Liver (tissue), 9 donors: ENCODE results near the gene PSMD6. TPM values are rescaled to one million over a fixed set of nuclear protein-coding genes. Genes with fewer than 3 reads are reported as not detected.

Experiments used
- DNase-seq: peaks from one replicate; pipeline ENCODE4 v3.0.0-alpha.2; 2017; ENCODE audit warnings: low spot score
- H3K27ac ChIP-seq, 2 donors: one replicate each; pipeline ENCODE4 v1.7.0; 2013; ENCODE audit warnings: inconsistent platforms in 2 of 2, low read length in 2 of 2, control low read depth in 1 of 2, low read depth in 1 of 2, mild to moderate bottlenecking in 1 of 2
- H3K27me3 ChIP-seq, 4 donors: one replicate each; pipeline versions ENCODE4 v1.6.1 to v1.7.0; 2013; ENCODE audit warnings: low read length in 3 of 4, inconsistent platforms in 1 of 4, mild to moderate bottlenecking in 1 of 4, moderate library complexity in 1 of 4; ENCODE audit not compliant: control insufficient read depth in 4 of 4, insufficient read depth in 4 of 4
- H3K36me3 ChIP-seq, 4 donors: one replicate each; pipeline versions ENCODE4 v1.6.1 to v1.7.0; 2013; ENCODE audit warnings: low read length in 3 of 4, mild to moderate bottlenecking in 3 of 4, low read depth in 1 of 4, moderate library complexity in 1 of 4; ENCODE audit not compliant: control insufficient read depth in 4 of 4, insufficient read depth in 3 of 4
- H3K4me1 ChIP-seq, 4 donors: one replicate each; pipeline versions ENCODE4 v1.6.1 to v1.7.0; 2013; ENCODE audit warnings: low read length in 3 of 4, mild to moderate bottlenecking in 3 of 4, moderate library complexity in 1 of 4; ENCODE audit not compliant: control insufficient read depth in 4 of 4, insufficient read depth in 4 of 4
- H3K4me3 ChIP-seq, 3 donors: one replicate each; pipeline versions ENCODE4 v1.6.1 to v1.7.0; 2013; ENCODE audit warnings: low read length in 3 of 3, control low read depth in 1 of 3, low read depth in 1 of 3, mild to moderate bottlenecking in 1 of 3
- H3K9ac ChIP-seq, 2 donors: one replicate each; pipeline ENCODE4 v1.7.0; 2013; ENCODE audit warnings: low read length in 2 of 2, mild to moderate bottlenecking in 2 of 2, moderate library complexity in 2 of 2, control low read depth in 1 of 2, low read depth in 1 of 2
- H3K9me3 ChIP-seq, 4 donors: one replicate each; pipeline versions ENCODE4 v1.6.1 to v1.7.0; 2013; ENCODE audit warnings: low read length in 3 of 4; ENCODE audit not compliant: control insufficient read depth in 4 of 4
- CTCF ChIP-seq: fragments of 150-350 bp; IDR thresholded peaks from 2 replicates; pipeline ENCODE4 v1.5.1; 2017; ENCODE audit warnings: improper control_type of control experiment, low read depth, low read length; ENCODE audit not compliant: missing input control
- EGR1 ChIP-seq, 2 donors: IDR thresholded peaks; 2 replicates each; pipeline ENCODE4 v1.6.1; 2016 to 2018; ENCODE audit warnings: antibody characterized with exemption in 2 of 2, low read depth in 2 of 2
- FOXA1 ChIP-seq: IDR thresholded peaks from 2 replicates; pipeline ENCODE4 v1.6.1; 2016; ENCODE audit warnings: antibody characterized with exemption
- FOXA2 ChIP-seq: IDR thresholded peaks from 2 replicates; pipeline ENCODE4 v1.6.1; 2016; ENCODE audit warnings: antibody characterized with exemption
- HNF4A ChIP-seq, 2 donors: conservative IDR thresholded peaks; 2 replicates each; pipeline ENCODE4 v1.6.1; 2016; ENCODE audit warnings: antibody characterized with exemption in 2 of 2, mild to moderate bottlenecking in 2 of 2
- HNF4G ChIP-seq: IDR thresholded peaks from 2 replicates; pipeline ENCODE4 v1.6.1; 2016; ENCODE audit warnings: antibody characterized with exemption
- JUND ChIP-seq, 2 donors: IDR thresholded peaks; 2 replicates each; pipeline ENCODE4 v1.6.1; 2016; ENCODE audit warnings: antibody characterized with exemption in 2 of 2
- RXRA ChIP-seq, 2 donors: IDR thresholded peaks; 2 replicates each; pipeline ENCODE4 v1.6.1; 2017 to 2018; ENCODE audit warnings: antibody characterized with exemption in 2 of 2, mild to moderate bottlenecking in 1 of 2
- TAF1 ChIP-seq: conservative IDR thresholded peaks from 2 replicates; pipeline ENCODE4 v1.6.1; 2016; ENCODE audit warnings: antibody characterized with exemption, mild to moderate bottlenecking
- YY1 ChIP-seq: IDR thresholded peaks from 2 replicates; pipeline ENCODE4 v1.6.1; 2016; ENCODE audit warnings: antibody characterized with exemption, mild to moderate bottlenecking
- WGBS: extraction: QIAGEN DNeasy Blood & Tissue Kit; methylation state at CpG from one replicate; pipeline ENCODE4 v1.1.7; 2013; 5-methylcytosine and 5-hydroxymethylcytosine counted together
- polyA plus RNA-seq, 2 donors: library from polyadenylated mRNA; stranded (reverse) in 1 of 2; unstranded in 1 of 2; fragments of 200-250 nt in 1 of 2; fragments of >200 nt in 1 of 2; fragmentation: Nextera tagmentation in 1 of 2; extraction: Ambion mirVana in 1 of 2; gene quantifications; one replicate each; pipeline versions ENCODE4 v1.2.1 to v1.2.3, GENCODE V29; 2013 to 2015
- total RNA-seq, 2 donors: library from RNA; depleted of rRNA; stranded (reverse); fragments of >200 nt; gene quantifications; one replicate each; pipeline ENCODE4 v1.2.3, GENCODE V29; 2014
- donor health status: healthy.
- donor health status: healthy.
- donor health status: healthy.
- donor health status: healthy.
- donor health status: healthy.

The PSMD6 gene
- total and polyA plus RNA-seq, 4 donors: 49.3 to 72.7 (median 54.9) TPM

GRCh38 chr3:64027658-64028057 is 4.4 kb upstream of the PSMD6 start:
- no peak overlapping the region for H3K4me3 ChIP-seq
- no peaks in the 10 kb centered on the region for H3K36me3 ChIP-seq
- no peaks in the 10 kb centered on the region for H3K9me3 ChIP-seq
- DNase-seq: no peak
- WGBS: 83% methylated on average over 8 of the region's 8 CpGs
- peaks cover 0 to 7% (median 1%) of the 10 kb centered on the region in 4 donors for H3K4me1 ChIP-seq
- no peak overlapping the region for H3K9ac ChIP-seq
- H3K27me3 ChIP-seq: peaks cover 0 to 10% (median 2%) of the 10 kb centered on the region in 4 donors
- no peak overlapping the region for H3K27ac ChIP-seq
- TF ChIP-seq FOXA2: no peak

- H3K4me3 ChIP-seq: no peak overlapping the region
- H3K9ac ChIP-seq: no peak overlapping the region
- WGBS: 84% methylated on average over 2 of the region's 2 CpGs
- TF ChIP-seq JUND (IDR thresholded peaks at IDR 0.05) (no peak), FOXA1 (no peak), CTCF (no peak)
- peaks cover 7 to 18% (median 11%) of the 10 kb centered on the region in 4 donors for H3K4me1 ChIP-seq
- H3K36me3 ChIP-seq: no peaks in the 10 kb centered on the region
- peaks cover 0 to 10% (median 2%) of the 10 kb centered on the region in 4 donors for H3K27me3 ChIP-seq
- H3K9me3 ChIP-seq: no peaks in the 10 kb centered on the region
- DNase-seq: no peak
- no peak overlapping the region for H3K27ac ChIP-seq
These were observed 3.1 kb upstream of the PSMD6 start for GRCh38 chr3:64026346-64026745.

DNA sequence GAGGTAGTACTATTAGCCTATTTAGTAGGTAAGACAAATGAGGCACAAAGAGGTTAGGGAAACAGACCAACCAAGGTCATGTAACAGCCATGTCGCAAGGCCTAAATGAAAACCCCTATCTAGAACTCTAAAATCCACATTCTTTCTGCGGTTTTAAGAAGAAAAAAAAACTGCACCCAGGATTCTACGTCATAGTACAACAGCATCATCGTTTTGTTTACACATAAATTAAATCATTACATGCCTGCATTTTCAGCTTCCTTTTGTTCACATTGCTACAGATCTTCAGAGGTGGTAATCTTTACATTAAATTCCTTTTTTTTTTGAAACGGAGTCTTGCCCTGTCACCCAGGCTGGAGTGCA is 548 bp upstream of the PSMD6 start:
- Histone ChIP-seq H3K27me3 (peaks cover 0 to 4% (median 0%) of the 10 kb centered on the region in 4 donors), H3K36me3 (peaks cover under 1 to 7% (median 5%) of the 10 kb centered on the region in 4 donors), H3K9me3 (no peaks in the 10 kb centered on the region), H3K27ac (no peak overlapping the region), H3K9ac (peak overlapping the region in 1 of 2 donors; percentile 2), H3K4me3 (no peak overlapping the region), H3K4me1 (peaks cover 7 to 17% (median 12%) of the 10 kb centered on the region in 4 donors)
- no peak for DNase-seq
- WGBS: 69% methylated on average over 5 of the region's 5 CpGs
- TF ChIP-seq HNF4A (conservative IDR thresholded peaks at IDR 0.05) (no peak), HNF4G (no peak), EGR1 (IDR thresholded peaks at IDR 0.05; ENCODE audit: low read depth in 2 of 2) (no peak), TAF1 (no peak), CTCF (no peak), YY1 (no peak), RXRA (IDR thresholded peaks at IDR 0.05) (no peak)
